Measurements from ENCODE around the gene TMEM156. TPM values are rescaled to one million over a fixed set of nuclear protein-coding genes. Genes with fewer than 3 reads are reported as not detected.

TMEM156 gene
- not detected in 2 replicates for total RNA-seq

GRCh38 chr4:39032218-39033085 is at the start of gene TMEM156:
Gene TMEM156, minus strand, starts transcription at chr4:39032409. Its CDS starts 96 bp downstream, at chr4:39032313.

DNA sequence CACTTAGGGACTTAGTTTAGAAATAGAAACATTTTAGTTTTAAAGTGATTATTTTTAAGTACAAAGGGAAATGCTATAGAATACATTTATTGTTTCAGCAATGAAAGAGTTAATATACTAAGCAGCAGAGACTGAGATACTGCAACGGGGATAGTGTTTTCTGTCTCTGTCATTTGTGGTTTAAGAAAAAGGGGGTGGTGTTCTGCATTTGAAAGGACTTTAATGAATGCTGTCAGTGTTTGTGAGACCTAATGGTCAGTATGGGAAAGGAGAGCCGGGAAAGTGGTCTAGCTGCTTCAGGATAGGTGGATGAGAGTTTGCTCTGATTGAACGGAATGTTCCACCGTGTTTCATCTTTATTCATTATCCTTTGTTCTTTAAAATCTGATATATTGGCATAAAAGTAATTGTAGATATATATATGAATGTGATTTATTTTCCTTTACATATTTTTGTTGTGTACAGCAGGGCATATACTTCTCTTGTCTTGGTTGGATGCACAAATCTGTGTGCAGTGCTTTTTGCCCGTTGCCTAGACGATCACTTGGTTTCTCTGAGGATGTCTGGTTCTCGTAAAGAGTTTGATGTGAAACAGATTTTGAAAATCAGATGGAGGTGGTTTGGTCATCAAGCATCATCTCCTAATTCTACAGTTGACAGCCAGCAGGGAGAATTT is 30.0 kb upstream of the TMEM156 start, which contains the start of gene KLHL5:
TSS of gene KLHL5 (plus strand) at position 139 of the 676 bp plus-strand sequence. CDS start at position 560, 421 bp downstream.

Other genes starting within 250 kb of the TMEM156 start
- gene TLR10, start 249.4 kb downstream of the TMEM156 start, total RNA-seq, result not detected in 2 replicates
- 5.5 and 8.1 TPM in 2 replicates for gene TLR1, start 227.6 kb downstream of the TMEM156 start, total RNA-seq
- 0.09 and 0.11 TPM in 2 replicates for gene TLR6, start 175.6 kb downstream of the TMEM156 start, total RNA-seq
- gene FAM114A1, start 164.6 kb downstream of the TMEM156 start, total RNA-seq, result 66.5 and 82.4 TPM in 2 replicates
- 136 and 154 TPM in 2 replicates for gene KLHL5, start 29.8 kb upstream of the TMEM156 start, total RNA-seq
- 28.3 and 29.8 TPM in 2 replicates for gene WDR19, start 150.1 kb upstream of the TMEM156 start, total RNA-seq

Data from dermis lymphatic vessel endothelial cell (primary cell).